Measurements from ENCODE around the gene CD300C. TPM values are rescaled to one million over a fixed set of nuclear protein-coding genes. Genes with fewer than 3 reads are reported as not detected.

The CD300C gene
- total and polyA plus RNA-seq, 5 experiments from 2014 or later, result 0.11 TPM; not detected in 4

DNA sequence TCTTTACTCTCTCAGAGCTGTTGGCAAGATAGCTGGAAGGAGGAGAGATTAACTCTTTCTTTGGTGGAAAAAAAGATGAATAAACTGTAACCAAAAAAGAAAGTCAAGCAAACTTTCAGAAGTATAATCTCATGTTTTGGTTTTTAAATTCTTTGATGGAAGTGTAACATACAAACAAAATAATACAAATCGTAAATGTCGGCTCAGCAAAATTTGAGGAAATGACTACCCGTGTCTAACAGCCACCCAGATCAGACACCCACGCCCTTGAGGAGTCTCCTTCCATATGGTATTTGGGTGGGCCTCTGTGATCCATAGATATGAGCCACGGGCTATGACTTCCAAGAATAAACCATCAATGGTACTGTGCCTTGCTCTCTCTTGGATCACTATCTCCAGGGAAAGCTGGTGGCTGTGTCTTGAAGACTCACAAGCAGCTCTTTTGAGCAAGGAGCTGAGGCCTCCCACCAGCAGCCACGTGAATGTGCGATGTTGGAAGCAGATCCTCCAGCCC, 9.6 kb upstream of the CD300C start:
- POLR2A ChIA-PET, result no interaction called here
- peak in 1 of 10 donors; percentile 9 for DNase-seq
- peaks cover 0 to 5% (median 0%) of the 10 kb centered on the region in 9 donors for H3K9me3 Mint-ChIP-seq
- H3K4me3 Mint-ChIP-seq, result no peak overlapping the region
- H3K27me3 Mint-ChIP-seq, result peaks cover 0 to 3% (median 0%) of the 10 kb centered on the region in 5 donors
- no peak for ATAC-seq
- no peaks in the 10 kb centered on the region for H3K36me3 Mint-ChIP-seq
- no peak overlapping the region for H3K27ac Mint-ChIP-seq
- peaks cover 6 to 31% (median 12%) of the 10 kb centered on the region in 4 donors for H3K4me1 Mint-ChIP-seq

DNA sequence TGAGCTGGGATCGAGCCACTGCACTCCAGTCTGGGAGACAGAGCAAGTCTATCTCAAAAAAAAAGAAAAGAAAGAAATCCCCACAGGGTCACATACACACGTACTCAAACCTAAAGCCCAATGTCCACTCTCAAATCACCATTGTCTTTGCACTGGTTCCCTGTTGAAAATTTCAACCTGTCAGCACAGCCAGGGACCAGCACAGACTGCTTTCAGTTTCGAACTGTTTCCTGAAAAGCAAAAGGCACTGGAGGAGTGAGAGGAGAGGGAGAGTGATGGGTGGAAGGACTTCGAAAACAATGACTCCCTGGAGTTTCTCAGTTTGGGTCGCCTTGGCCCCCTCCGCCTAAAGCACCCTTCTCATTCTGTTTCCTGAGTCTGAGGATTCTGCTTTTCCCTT, 9.0 kb upstream of the CD300C start:
- Mint-ChIP-seq H3K27me3 (peaks cover 0 to 7% (median 0%) of the 10 kb centered on the region in 5 donors), H3K36me3 (no peaks in the 10 kb centered on the region), H3K27ac (no peak overlapping the region), H3K4me3 (no peak overlapping the region), H3K4me1 (peaks cover 6 to 31% (median 12%) of the 10 kb centered on the region in 4 donors), H3K9me3 (peaks cover 0 to 5% (median 0%) of the 10 kb centered on the region in 9 donors)
- ATAC-seq (no peak), DNase-seq (peak in 1 of 10 donors; percentile 4)
- POLR2A ChIA-PET, result no interaction called here

DNA sequence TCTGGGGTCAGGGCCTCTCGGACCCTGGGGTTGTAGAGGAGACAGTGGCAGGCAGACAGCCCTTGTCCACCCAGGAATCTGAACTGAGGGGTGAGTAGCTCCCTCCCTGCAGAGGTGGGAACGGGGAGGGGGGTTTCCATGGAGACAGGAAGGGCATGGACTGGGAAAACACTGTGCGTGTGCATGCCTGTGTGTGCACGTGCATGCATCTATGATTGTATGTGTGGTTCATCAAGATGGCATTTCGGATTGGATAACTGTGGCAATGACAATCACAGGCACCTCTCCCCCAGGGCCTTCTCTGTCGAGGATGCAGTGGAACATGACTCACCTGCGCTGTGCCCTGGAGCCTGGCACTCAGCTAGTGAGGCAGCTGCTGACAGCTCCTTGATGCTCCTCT, 6.1 kb upstream of the CD300C start:
- no peak for DNase-seq
- no peaks in the 10 kb centered on the region for H3K36me3 Mint-ChIP-seq
- no peak overlapping the region for H3K4me3 Mint-ChIP-seq
- no peak overlapping the region for H3K27ac Mint-ChIP-seq
- ATAC-seq, result no peak
- peaks cover 0 to 12% (median 0%) of the 10 kb centered on the region in 5 donors for H3K27me3 Mint-ChIP-seq
- H3K9me3 Mint-ChIP-seq, result peaks cover 0 to 5% (median 0%) of the 10 kb centered on the region in 9 donors
- POLR2A ChIA-PET, result no interaction called here
- peaks cover 6 to 14% (median 8%) of the 10 kb centered on the region in 4 donors for H3K4me1 Mint-ChIP-seq

GRCh38 chr17:74550602-74551001, 4.7 kb upstream of the CD300C start:
- peaks cover 0 to 12% (median 0%) of the 10 kb centered on the region in 5 donors for H3K27me3 Mint-ChIP-seq
- peak in 1 of 10 donors; percentile 34 for DNase-seq
- no peak overlapping the region for H3K27ac Mint-ChIP-seq
- peaks cover 6 to 22% (median 8%) of the 10 kb centered on the region in 4 donors for H3K4me1 Mint-ChIP-seq
- H3K4me3 Mint-ChIP-seq, result no peak overlapping the region
- no peaks in the 10 kb centered on the region for H3K36me3 Mint-ChIP-seq
- POLR2A ChIA-PET, result no interaction called here
- no peaks in the 10 kb centered on the region for H3K9me3 Mint-ChIP-seq
- ATAC-seq, result no peak

GRCh38 chr17:74549343-74549742, 3.4 kb upstream of the CD300C start:
- ATAC-seq (no peak), DNase-seq (peak in 1 of 10 donors; percentile 26)
- Mint-ChIP-seq H3K4me1 (peaks cover 6 to 29% (median 8%) of the 10 kb centered on the region in 4 donors), H3K27ac (no peak overlapping the region), H3K9me3 (no peaks in the 10 kb centered on the region), H3K36me3 (no peaks in the 10 kb centered on the region), H3K27me3 (peaks cover 0 to 12% (median 0%) of the 10 kb centered on the region in 5 donors), H3K4me3 (peak overlapping the region in 1 of 10 donors; percentile 10)
- POLR2A ChIA-PET, result no interaction called here

- H3K27ac Mint-ChIP-seq, result no peak overlapping the region
- DNase-seq, result no peak
- H3K4me3 Mint-ChIP-seq, result peak overlapping the region in 1 of 10 donors; percentile 17
- peaks cover 6 to 31% (median 8%) of the 10 kb centered on the region in 4 donors for H3K4me1 Mint-ChIP-seq
- H3K9me3 Mint-ChIP-seq, result no peaks in the 10 kb centered on the region
- peaks cover 0 to 12% (median 0%) of the 10 kb centered on the region in 5 donors for H3K27me3 Mint-ChIP-seq
- POLR2A ChIA-PET, result no interaction called here
- no peak for ATAC-seq
- no peaks in the 10 kb centered on the region for H3K36me3 Mint-ChIP-seq
Measured at GRCh38 chr17:74547736-74548135, 1.8 kb upstream of the CD300C start.

DNA sequence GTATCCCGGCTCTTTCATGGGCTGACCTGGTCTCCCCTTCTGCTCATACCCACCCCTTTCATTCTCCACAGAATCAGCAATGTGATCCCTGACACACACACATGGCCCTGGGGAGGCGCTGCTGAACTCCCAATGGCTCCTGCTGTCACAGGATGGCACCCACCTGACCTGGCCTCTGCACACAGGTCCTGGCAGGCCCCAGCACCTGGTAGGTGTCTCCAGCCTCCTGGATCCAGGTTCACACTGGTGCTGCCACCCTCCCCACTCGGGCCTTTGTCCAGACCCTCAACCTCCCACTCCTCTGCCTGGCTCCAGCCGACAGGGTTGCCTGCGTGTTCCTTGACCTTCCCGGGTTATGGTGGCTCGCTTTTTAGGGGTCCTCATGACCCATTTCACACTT, 1.3 kb upstream of the CD300C start:
- POLR2A ChIA-PET, result no interaction called here
- Mint-ChIP-seq H3K4me1 (peaks cover 6 to 31% (median 8%) of the 10 kb centered on the region in 4 donors), H3K36me3 (no peaks in the 10 kb centered on the region), H3K27ac (no peak overlapping the region), H3K9me3 (no peaks in the 10 kb centered on the region), H3K27me3 (peaks cover 0 to 14% (median 0%) of the 10 kb centered on the region in 5 donors), H3K4me3 (peak overlapping the region in 1 of 10 donors; percentile 17)
- DNase-seq, result peak in 1 of 10 donors; percentile 55
- no peak for ATAC-seq

DNA sequence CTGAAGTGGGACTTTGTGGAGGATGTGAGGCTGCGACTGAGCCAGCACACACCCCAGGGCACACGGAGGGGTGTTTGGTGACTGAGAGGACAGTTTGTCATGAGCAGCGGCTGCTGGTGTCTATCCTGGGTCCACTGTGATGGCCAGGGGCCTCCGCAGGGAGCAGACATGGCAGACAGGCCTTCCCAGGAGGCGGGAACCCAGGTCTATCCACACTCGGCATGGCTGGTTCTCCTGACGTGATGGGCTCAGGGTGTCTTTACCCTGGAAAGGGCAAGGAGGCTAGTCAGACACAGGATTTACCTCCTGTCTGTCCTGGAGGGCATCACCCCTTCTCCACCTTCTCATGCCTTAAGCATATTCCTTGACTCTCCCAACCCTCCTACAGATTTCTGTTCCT, 671 bp upstream of the CD300C start:
- POLR2A ChIA-PET, result no interaction called here
- Mint-ChIP-seq H3K27ac (no peak overlapping the region), H3K4me1 (peaks cover 6 to 31% (median 8%) of the 10 kb centered on the region in 4 donors)

DNA sequence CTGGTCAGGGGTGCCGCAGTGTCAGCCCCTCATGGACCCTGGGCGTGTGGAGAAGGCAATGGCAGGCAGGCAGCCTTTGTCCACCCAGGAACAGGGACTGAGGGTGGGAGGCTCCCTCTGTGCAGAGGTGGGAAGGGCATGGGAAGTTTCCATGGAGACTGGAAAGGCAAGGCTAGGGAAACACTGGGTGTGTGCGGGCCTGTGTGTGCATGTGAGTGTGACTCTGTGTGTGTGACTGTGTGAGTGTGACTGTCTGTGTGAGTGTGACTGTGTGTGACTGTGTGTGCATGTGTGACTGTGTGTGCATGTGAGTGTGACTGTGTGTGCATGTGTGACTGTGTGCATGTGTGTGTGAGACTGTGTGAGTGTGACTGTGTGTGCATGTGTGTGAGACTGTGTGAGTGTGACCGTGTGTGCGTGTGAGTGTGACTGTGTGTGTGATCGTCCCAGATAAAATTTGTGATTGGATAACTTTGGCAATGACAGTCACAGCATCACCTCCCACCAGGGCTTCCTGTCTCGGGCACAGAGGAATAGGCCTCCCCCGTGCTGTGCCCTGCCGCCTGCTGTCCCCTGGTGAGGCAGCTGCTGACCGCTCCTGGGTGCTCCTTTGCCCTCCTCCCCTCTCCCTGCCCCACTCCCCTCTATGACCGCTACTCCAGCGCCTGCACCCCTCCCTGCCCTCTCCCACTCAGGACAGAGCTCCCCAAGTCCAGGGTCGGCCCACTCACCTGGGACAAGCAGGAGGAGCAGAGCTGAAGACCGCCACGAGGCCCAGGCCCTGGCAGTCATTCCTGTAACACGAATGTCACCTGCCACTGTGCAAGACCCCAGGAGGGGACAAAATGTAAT, 698 bp downstream of the CD300C start:
- peak in 1 of 10 donors; percentile 52 for DNase-seq
- no peaks in the 10 kb centered on the region for H3K36me3 Mint-ChIP-seq
- H3K27ac Mint-ChIP-seq, result peak overlapping the region in 2 of 10 donors; percentile 25 to 56
- no peaks in the 10 kb centered on the region for H3K9me3 Mint-ChIP-seq
- POLR2A ChIA-PET, result no interaction called here
- peaks cover 0 to 11% (median 2%) of the 10 kb centered on the region in 5 donors for H3K27me3 Mint-ChIP-seq
- H3K4me3 Mint-ChIP-seq, result peak overlapping the region in 1 of 10 donors; percentile 73
- peaks cover 6 to 27% (median 8%) of the 10 kb centered on the region in 4 donors for H3K4me1 Mint-ChIP-seq
- no peak for ATAC-seq

More for the DNA sequence above, 671 bp upstream of the CD300C start:
- no peaks in the 10 kb centered on the region for H3K36me3 Mint-ChIP-seq
- no peak overlapping the region for H3K4me3 Mint-ChIP-seq
- H3K27me3 Mint-ChIP-seq, result peaks cover 0 to 16% (median 0%) of the 10 kb centered on the region in 5 donors
- DNase-seq (peak in 1 of 10 donors; percentile 52), ATAC-seq (no peak)
- H3K9me3 Mint-ChIP-seq, result no peaks in the 10 kb centered on the region

GRCh38 chr17:74543891-74544760, 1.8 kb downstream of the CD300C start:
- H3K27me3 Mint-ChIP-seq, result peaks cover 2 to 14% (median 4%) of the 10 kb centered on the region in 5 donors
- no peak for ATAC-seq
- H3K36me3 Mint-ChIP-seq, result no peaks in the 10 kb centered on the region
- H3K4me3 Mint-ChIP-seq, result peak overlapping the region in 1 of 10 donors; percentile 32
- peak in 1 of 10 donors; percentile 53 for DNase-seq
- no peak overlapping the region for H3K27ac Mint-ChIP-seq
- no peaks in the 10 kb centered on the region for H3K9me3 Mint-ChIP-seq
- H3K4me1 Mint-ChIP-seq, result peaks cover 6 to 27% (median 8%) of the 10 kb centered on the region in 4 donors
- POLR2A ChIA-PET, result no interaction called here

DNA sequence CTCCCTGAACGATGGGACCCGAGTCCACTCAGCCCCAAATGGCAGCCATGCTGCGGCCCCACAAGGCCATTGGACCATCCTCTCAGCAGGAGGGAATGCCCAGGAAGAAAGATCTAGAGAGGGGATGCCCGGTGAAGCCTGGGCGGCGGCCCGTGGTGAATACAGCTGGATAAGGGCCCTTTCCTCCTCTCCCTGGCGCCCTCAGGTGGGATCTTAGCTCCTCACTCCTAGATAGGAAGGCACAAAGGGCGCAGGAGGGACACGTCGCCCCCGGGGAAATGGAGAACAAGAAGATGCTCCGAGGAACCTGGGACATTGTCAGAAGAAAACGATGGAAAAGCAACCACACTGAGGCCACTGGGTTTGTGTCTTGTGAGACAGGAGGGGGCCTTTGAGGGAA, 2.5 kb downstream of the CD300C start:
- no peak for ATAC-seq

DNA sequence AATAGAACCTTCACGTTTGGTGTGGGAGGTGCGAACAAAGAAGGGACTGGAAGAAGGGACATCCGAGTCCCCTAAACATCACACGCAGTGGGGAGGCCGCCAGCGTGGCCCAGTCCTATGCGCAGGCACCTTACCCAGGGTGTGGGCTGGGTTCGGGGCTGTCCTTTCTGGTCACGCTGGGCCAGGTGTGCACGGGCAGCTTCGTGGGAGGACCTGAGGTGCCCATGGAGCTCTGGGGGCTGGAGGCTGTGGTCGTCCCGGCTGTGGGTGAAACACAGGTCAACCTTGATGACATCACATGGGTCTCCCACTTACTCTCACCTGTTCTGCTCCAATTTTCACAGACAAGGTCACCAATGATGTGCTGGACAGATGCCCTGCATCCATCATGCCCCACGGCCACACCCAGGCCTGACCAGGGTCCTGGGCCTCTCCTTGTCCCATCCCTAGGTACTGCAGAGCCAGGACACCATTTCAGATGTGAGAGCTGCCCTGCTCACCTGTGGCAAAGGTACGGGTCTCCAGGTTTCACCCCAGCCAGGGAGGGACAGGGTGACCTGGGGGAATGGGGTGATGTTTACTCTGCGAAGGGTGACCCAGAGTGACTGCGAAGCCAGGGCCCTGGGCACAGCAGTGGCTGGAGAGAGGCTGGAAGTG, 3.1 kb downstream of the CD300C start:
- H3K9me3 Mint-ChIP-seq, result no peaks in the 10 kb centered on the region
- POLR2A ChIA-PET, result no interaction called here
- ATAC-seq, result no peak

More for the DNA sequence above, 2.5 kb downstream of the CD300C start:
- DNase-seq, result peak in 1 of 10 donors; percentile 56
- peaks cover 2 to 14% (median 4%) of the 10 kb centered on the region in 5 donors for H3K27me3 Mint-ChIP-seq
- no peak overlapping the region for H3K27ac Mint-ChIP-seq
- H3K36me3 Mint-ChIP-seq, result no peaks in the 10 kb centered on the region
- H3K9me3 Mint-ChIP-seq, result no peaks in the 10 kb centered on the region
- no peak overlapping the region for H3K4me3 Mint-ChIP-seq
- POLR2A ChIA-PET, result no interaction called here
- H3K4me1 Mint-ChIP-seq, result peaks cover 6 to 27% (median 8%) of the 10 kb centered on the region in 4 donors

More for the DNA sequence above, 3.1 kb downstream of the CD300C start:
- Mint-ChIP-seq H3K27me3 (peaks cover 2 to 14% (median 4%) of the 10 kb centered on the region in 5 donors), H3K36me3 (no peaks in the 10 kb centered on the region), H3K4me3 (no peak overlapping the region), H3K4me1 (peaks cover 2 to 23% (median 4%) of the 10 kb centered on the region in 4 donors), H3K27ac (no peak overlapping the region)
- DNase-seq, result peak in 1 of 10 donors; percentile 30
